Measurements from ENCODE around the gene AGTRAP. TPM values are rescaled to one million over a fixed set of nuclear protein-coding genes. Genes with fewer than 3 reads are reported as not detected.
A peak's percentile ranks its signal among the peaks of the same experiment; 100 is the strongest.

Gene AGTRAP, protein sequence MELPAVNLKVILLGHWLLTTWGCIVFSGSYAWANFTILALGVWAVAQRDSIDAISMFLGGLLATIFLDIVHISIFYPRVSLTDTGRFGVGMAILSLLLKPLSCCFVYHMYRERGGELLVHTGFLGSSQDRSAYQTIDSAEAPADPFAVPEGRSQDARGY
- total RNA-seq (2014; rRNA removed; shearing (Covaris generic)): 65.1 and 74.0 TPM in 2 replicates

DNA sequence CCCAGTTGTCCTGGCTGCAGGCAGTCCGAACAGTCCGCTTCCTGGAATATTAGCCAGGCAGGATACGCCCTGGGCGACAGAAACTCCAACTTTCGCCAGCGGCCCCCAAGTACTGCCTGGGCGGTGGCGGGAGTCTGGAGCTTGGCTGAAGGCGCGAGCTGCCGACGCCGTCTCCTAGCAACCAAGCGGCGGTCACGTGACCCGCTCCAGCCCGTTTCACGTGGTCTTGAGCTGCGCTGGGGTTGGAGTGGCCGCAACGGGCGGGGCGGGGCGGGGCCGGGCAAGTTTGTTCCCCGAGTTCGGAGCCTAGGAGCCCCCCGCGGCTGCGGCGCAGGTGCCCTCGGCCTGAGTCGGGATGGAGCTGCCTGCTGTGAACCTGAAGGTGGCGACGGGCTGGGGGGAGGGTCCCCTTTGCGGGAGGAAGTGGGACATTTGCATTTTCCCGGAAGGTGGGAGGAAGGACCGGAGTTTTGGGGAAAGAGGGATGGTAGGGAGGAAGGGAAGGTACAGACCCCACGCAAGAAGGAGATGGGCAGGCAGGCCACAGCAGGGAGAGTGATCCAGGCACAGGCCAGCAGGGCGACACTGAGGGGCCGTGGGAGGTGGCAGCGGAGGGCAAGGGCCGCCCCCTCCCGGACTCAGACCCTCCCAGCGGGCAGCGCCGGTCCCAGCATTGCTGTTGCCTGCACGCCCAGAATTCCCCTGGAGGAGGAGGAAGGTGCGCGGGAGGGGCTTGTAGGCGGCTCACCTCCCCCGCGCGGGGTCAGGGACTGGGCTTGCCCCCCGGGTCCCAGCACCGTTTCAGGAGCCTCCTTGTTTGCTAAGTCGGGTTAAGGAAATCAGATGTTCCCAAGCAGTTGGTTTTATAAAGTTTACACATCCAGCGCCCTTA is at the start of gene AGTRAP:
Gene AGTRAP, plus strand, starts transcription at position 283 of the 892 bp plus-strand sequence. Its CDS starts 73 bp downstream, at position 356.
- peak; percentile 90 for DNase-seq (ENCODE audit: low spot score)

DNA sequence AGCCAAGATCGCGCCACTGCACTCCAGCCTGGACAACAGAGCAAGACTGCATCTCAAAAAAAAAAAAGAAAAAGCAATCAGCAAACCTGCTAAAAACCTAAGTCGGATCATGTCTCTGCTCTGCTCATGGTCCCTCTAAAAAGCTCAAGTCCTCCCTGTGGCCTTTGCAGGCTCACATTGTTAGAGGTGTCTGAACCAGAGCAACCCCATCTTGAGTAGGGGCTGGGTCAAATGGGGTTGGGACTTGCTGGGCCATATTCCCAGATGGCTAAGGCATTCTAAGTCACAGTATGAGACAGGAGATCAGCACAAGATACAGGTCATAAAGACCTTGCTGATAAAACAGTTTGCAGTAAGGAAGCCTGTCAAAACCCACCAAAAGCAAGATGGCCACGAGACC is 47.4 kb upstream of the AGTRAP start:
- DNase-seq (ENCODE audit: low spot score): no peak

DNA sequence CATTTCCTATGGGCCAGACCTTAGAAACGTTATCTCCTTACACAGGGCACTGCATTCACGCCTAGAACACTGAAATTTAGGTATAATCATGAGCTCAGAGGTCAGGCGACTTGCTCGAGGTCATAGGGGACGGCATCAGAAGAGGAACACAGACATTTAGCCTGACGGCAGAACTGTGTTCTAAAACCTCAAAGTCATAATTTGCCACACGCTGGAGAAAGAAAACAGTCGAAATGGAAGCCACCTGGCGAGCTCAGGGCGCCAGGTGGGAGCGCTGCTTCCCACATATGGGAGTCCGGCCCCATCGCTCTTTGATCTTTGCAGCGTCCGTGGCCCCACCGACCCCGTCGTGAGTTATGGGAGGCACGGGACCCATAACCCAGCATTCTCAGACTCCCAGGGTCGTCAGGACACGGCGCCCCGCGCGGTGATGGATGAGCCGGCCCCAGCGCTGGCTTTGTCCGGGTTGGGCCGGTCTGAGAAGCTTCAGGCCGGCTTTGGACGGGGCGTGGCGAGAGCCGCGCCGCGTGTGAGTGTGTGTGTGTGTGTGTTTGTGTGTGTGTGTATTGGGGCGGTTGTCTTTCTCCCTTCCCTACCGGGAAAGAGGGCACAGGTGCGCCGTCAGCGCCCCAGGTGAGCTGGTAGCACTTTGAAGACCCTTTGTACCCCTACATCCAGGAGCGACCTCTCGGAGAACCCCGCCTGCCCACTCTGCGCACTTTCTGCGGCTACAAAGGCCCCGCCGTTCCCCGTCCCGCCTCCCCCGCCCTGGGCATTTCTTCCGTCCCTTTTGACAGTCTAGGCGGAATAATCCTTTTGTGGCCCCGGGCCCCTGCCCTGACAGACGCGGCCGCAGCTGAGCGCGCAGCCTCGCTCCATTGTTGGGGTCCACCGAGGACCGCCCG is 45.3 kb upstream of the AGTRAP start:
- DNase-seq (ENCODE audit: low spot score): no peak

DNA sequence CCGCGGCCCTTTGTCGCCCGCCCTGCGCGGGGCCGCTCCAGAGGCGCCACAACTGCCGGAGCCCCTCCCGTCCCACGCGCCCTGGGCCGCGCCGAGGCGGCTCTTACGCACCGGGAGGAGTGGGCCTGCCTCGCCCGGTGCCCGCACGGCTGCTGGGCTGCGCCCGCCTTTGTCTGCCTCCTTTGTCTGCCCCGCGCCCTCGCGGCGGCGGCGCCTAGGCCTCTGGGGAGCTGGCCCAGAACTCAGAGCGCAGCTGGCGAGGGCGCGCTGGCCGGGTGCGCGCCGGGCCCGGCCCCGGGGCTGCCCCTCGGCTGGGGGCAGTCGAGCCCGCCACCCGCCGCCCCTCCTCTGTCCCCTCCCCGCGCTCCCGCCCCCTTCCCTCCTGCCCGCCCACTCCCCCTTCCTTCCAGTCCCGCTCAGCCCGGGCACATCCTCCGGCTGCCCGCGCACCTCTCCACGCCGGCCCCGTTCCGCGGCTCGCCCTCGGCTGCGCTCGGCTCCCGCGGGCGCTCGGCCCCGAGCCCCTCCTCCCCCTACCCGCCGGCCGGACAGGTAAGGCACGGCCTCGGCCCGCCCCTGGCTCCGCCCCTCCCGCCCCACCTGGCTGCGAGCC is 44.5 kb upstream of the AGTRAP start, which contains the start of gene DRAXIN:
Gene DRAXIN, plus strand, starts transcription at position 409 of the 613 bp plus-strand sequence. CDS start 14,549 bp downstream, outside the sequence.
- DNase-seq (ENCODE audit: low spot score): no peak

DNA sequence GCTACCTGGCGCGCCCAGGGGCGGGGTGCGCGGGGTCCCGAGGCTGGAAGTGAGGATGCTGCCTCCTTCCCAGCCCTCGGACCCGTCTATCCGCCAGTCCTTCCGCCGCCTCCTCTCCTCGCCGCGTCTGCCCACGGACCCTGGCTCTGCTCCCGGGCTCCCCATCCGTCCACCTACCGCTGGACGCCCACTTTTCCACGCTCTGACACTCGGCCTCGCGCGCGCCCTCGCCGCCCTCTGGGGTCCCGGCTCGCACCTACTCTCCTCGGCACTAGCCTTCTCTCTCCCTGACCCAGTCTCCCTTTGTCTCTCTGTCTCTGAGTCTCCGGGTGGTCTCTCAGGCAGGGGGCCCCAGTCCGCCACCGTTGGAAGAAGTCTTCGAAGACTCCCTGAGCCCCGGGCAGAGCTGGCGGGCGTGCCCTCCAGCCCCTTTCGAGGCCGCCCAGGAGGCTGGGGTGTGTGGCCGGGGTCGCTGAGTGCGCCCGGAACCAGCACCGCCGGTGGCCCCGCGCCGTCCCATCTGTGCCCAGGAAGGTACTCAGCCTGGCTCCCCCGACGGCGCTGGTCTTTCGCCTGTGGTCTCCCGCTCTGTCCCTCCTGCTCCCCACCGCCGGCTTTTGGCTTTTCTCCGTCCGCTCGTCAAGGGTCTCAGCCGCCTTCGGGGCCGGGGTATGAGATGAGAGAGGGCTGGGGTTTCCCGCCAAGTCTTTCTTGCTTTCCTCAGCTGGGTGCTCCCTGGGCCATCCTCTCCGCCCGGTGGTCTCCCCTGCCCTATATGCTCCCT is 43.8 kb upstream of the AGTRAP start:
- DNase-seq (ENCODE audit: low spot score): no peak

DNA sequence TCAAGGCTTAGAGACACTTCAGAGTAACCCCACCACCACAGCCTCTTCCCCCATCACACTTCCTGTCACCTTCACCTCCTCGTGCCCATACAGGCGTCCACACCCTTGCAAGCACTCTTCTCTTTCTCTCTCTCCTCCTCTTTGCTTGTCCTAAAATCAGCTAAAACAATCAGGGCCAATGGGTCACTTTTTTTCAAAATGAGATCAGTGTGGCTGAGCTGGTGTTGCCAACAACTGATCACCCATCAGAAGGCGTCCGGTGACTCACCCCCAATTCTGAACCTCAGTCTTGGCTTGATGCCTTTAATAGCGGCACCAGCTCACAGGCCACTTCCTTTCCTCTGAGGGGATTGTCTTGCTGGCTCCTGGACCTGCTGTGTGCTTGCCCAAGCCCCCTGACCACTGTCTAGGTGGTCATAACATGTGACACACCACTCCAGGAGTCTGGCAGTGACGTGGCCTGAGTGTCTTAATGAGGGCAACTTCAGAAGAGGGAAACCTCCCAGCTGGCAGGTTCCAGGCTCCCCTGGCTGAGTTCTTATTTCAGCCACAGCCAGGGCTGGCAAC is 42.8 kb upstream of the AGTRAP start:
- peak; percentile 83 for DNase-seq (ENCODE audit: low spot score)

DNA sequence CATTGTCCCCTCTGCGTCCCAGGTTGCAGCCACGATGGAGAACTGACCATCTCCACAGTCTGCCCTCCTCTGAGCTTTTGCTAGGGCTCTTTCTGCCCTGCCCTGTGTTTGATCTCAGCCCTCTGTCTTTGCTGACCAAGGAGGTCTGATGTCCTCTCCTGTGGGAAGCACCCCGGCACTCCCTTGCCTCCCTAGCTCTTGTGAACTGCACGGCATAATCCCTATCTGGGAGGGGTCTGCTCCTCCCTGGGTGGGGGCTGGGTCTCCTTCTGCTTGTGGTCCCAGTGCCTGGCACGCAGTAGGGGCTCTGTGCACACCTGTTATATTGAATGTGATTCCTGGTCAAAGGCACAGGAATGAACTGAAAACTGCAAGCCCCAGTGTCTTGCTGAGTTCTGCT is 42.0 kb upstream of the AGTRAP start:
- DNase-seq (ENCODE audit: low spot score): no peak

DNA sequence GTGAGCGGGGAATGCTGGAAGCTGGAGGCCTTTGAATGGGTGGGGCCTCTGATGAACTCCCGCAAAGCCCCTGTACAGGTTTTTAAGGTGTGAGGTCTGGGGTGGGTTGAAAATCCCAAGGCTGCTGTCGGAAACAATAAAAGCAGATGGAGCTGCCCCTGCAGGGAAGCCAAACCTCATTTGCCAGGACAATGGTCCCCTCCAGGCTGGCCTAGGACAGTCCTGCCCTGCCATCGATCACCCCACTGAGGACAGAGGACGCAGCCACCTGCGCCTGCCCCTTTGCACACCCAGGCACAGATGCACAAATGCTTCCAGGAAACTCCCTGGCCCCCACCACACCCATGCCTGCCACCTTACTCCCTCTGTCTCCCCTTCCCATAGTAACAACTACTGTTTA is 40.1 kb upstream of the AGTRAP start:
- no peak for DNase-seq (ENCODE audit: low spot score)

DNA sequence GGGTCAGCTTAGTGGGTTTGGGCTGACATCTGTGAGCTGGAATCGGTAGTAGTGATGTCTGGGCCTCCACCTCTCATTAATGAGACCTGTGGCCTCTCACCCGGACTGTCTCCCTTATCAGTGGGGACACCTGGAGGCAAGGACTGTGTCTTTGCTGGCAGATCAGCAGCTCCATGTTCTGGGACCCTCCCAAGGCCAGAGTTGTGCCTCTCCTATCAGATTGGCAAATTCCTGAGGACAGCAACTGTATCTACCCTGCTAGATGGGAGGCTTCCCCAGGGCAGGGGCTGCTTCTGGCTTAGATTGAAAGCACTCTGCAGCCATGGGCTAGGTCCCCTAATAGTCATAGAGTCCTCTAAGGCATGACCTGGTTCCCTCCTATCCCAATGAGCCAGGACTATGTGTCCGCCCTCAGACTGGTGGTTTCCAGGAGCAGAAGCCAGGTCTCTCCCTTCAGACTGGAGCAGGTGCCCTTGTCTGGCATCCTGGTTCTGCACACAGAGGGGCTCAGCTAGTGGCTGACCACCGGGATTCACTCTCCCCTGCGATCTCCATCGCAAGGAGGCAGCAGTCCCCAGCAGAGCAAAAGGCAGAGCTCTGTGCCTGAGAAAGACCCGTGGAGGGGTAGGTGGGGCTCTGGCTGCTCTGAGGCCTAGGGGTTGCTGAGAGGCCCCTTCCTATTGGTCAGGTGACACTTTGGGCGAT is 38.6 kb upstream of the AGTRAP start:
- no peak for DNase-seq (ENCODE audit: low spot score)

DNA sequence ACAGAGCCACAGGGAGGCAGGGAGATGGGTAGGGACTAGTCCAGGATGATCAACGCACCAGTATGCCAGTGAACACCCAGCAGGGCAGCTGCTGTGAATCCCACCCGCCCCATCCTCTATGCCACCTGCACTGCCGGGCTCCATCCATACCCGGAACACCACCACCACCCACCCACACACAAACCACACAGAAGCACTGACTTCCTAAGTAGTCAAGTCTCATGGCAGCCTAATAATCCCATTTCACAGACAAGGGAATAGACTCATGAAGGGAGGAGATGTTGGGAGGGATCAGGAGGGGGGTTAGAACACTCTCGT is 38.1 kb upstream of the AGTRAP start:
- DNase-seq (ENCODE audit: low spot score): no peak

DNA sequence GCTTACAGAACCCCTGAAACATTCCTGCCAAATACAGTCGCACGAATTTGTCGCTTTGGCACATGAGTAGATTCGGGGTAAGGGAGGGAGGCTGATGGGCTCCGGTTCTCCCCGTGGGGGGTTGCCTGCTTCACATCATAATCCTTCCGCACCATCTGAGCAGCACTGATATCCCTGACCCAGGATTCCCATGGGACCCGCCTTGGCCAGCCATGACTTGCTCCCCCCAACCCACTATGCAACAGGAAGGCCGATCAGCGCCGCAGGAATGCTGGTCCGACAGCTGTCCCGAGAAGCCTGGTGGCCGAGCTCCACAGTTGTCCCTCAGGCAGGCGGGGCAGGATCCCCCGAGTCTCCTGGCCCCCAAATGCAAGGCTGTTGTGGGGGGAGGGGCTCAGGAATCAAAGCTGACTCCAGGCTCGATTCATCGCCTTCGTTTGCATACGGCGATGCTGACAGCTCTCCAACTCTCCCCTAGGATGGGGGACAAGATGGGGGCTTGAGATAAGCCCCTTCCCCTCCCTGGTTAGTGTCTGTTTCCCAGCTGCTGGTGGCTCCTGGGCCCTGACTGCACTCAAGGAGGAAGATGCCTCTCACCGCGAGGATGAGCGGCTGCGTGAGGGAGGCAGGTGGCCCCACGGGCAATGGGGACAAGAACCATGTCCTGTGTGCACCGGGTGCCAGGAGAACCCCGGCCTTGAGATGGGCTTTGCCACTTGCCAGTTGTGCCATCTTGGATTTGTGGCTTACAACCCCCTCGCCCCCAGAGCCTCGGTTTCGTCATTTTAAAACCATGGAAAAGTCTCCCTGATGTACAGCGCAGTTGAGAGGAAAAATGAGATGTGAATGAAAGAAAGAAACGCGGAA is 35.1 kb upstream of the AGTRAP start:
- DNase-seq (ENCODE audit: low spot score): no peak

DNA sequence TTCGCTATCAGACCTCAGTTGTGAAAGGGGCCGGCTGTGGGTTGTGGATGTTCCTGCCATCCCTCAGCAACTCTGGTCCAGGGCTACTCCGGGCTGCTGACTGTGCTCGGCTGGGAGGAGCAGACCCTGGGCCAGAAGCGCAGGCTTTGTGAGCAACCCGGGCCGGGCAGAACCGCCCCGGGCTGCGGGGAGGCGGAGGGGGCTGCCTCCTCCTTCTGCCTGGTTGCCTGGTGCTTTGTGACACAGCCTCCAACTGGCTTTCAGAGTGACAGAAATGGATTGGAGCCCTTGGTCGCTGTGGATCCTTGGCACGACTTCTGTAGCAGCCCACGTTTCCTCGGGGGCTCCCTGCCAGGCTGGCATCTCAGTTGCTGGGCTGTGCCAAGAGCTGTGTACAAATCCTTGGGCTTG is 34.4 kb upstream of the AGTRAP start:
- DNase-seq (ENCODE audit: low spot score): no peak

DNA sequence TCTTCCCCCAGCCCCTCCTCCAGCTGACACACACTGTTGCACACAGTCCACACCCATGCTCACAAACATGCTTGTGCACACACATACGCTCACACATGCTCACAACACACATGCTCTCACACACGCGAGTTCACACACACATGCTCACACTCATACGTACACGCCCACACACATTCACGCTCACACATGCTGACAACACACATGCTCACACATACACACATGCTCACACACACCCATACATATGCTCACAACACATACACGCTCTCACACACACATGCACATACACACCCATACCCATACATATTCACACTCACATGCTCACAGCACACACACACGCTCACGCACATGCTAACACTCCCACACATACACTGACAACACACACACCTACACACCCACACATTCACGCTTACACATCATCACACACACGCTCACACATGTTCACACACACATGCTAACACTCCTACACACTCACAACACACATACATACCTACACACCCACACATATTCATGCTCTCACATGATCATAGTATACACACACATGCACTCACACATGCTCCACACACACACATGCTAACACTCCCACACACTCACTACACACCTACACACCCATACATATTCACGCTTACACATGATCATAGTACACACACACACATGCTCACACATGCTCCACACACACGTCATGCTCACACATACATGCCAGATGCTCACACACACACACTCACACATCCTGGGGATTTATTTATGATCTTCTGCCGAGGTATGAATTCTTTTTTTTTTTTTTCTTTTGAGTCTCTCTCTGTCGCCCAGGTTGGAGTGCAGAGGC is 33.7 kb upstream of the AGTRAP start:
- DNase-seq (ENCODE audit: low spot score): no peak

DNA sequence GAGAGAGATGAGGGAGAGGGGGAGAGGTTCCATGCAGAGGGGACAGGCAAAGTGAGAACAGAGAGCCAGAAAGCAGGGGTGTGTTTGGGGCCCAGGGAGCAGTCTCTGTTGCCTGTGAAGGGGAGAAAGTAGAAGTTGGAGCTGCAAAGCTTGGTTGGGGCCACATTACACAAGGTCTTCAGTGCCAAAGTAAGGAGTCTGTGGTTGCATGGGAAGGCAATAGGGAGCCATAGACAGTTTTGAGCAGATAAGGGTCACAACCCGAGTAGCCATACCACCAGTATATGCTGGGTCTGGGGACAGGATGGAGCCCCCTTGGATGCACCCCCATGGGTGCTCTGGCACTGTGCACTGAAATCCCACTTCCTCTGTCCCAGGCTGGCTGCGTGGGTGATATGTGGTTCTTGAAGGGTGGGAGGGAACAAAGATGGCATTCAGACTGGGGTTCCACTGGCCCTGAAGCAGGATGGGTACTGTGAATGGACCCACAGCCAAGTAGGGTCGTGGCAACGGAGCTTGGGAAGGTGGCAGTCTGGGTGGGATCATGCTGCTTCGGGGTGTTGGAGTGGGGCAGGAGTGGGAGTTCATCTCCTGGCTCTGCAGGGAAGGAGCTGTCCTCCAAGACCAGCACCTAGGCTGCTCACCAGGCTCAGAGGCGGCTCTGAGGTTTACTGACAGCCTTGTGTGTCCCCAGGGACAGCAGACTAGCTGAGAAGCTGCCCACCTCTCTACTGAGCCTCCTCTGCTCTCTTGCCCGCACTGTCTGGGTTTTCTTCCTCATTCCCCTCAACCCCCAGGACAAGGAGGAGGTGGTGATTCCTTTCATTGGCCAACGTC is 32.4 kb upstream of the AGTRAP start:
- DNase-seq (ENCODE audit: low spot score): no peak

DNA sequence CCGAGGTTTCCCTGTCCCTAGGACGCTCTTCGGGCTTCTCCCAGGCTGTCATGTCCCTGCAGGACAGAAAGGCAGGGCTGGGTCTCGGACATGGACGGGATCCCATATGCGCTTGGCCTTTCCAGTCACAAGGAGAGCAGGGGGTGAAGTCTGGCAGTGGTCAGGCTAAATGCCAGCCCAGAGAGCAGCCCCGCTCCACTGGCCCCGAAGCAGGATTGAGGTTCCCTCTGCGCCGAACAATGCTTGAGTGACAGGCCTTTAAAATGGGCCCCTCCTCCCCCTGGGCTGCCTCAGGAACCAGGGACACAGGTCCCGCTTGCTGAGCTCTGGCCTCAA is 31.8 kb upstream of the AGTRAP start:
- no peak for DNase-seq (ENCODE audit: low spot score)

DNA sequence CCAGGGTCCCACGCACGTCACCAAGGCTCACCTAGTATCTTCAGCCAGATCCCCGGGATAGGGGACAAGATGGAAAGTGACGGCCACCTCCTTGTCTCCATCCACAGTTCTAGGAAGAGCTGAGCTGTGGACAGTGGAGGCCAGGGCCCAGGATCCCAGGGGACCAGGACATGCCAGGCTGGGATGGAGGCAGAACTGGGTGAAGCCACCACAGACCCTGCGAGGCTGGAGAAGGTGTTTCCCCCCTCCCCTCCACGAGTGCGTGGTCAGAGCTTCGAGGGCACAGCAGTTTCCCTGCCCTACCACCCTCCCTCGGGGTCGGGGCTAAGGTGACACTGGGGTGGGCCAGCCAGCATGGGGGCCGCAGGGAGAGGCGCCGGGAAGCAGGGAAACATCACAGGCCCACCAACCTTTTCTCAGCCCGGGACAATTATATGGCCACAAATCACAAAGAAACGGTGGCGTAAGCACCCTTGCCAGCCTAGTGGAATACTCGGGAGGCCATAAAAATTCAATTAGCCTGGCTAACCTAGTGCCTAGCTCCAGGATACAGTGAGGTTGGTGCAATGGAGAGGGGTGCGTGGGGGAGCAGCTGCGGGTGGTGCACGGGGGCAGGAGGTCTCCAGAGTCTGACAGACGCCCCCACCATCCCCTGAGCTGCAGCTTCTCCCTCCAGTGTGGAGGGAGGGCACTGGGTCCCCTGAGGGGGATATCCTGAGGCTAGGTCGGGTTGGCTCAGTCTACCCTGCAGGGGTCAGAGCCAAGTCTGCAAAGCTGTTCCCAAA is 31.1 kb upstream of the AGTRAP start:
- DNase-seq (ENCODE audit: low spot score): no peak

DNA sequence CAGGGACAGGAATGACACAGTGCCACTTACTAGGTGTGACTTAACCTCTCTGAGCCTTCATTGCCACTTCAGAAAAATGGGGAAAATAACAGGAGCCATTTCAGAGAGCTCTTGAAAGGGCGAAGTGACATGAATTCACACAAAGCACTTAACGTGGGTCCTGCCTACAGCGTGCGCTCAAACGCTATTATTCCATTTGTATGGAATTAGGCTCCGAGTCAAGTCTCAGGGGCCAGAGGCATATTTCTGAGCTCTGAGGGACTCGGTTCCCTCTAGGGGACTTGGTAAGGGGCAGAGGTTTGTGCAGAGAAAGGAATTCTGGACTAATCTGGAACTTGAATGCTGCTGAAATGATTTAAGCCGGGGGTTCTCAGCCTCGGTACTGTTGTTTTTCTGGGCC is 30.3 kb upstream of the AGTRAP start:
- DNase-seq (ENCODE audit: low spot score): no peak
